Chondrocyte (in vitro differentiated cells): ENCODE data around the gene SLC22A17. TPM values are rescaled to one million over a fixed set of nuclear protein-coding genes. Genes with fewer than 3 reads are reported as not detected.

Source experiments
- DNase-seq: peaks from one replicate; pipeline ENCODE4 v3.0.0; 2021; ENCODE audit warnings: mixed read lengths, low spot score
- H3K27ac Mint-ChIP-seq: one replicate; pipeline ENCODE4 v1.8.0; 2021; ENCODE audit warnings: mild to moderate bottlenecking, moderate library complexity, mixed read lengths; ENCODE audit not compliant: unreplicated experiment
- H3K27me3 Mint-ChIP-seq: 2 replicates; pipeline ENCODE4 v1.8.0; 2021; ENCODE audit warnings: low read depth, mixed read lengths
- H3K36me3 Mint-ChIP-seq: 2 replicates; pipeline ENCODE4 v1.8.0; 2021; ENCODE audit warnings: low read depth, mixed read lengths
- H3K4me1 Mint-ChIP-seq: 2 replicates; pipeline ENCODE4 v1.8.0; 2021; ENCODE audit warnings: low read depth, mild to moderate bottlenecking, mixed read lengths
- H3K4me3 Mint-ChIP-seq: one replicate; pipeline ENCODE4 v1.8.0; 2021; ENCODE audit warnings: mild to moderate bottlenecking, moderate library complexity, mixed read lengths; ENCODE audit not compliant: unreplicated experiment
- H3K9me3 Mint-ChIP-seq: 2 replicates; pipeline ENCODE4 v1.8.0; 2021; ENCODE audit warnings: low read depth, mixed read lengths
- total RNA-seq: library from RNA; stranded (reverse); gene quantifications from 3 replicates; pipeline ENCODE4 v1.2.1, GENCODE V29; 2021
- TF ChIP-seq, protein P1 (sequence below): fragments of 200-600 bp; sonication (generic); IDR thresholded peaks from 2 replicates; pipeline ENCODE4 v1.5.0; 2021; ENCODE audit warnings: antibody characterized with exemption, mild to moderate bottlenecking, moderate library complexity

Gene SLC22A17
- total RNA-seq, 1 donor from 2014 or later, result 40.3 TPM

GRCh38 chr14:23365036-23365731 lies 12.5 kb upstream of the SLC22A17 start, which contains the start of gene EFS:
Gene EFS (minus strand): TSS chr14:23365172. CDS start chr14:23365025, 147 bp downstream.
- Mint-ChIP-seq H3K4me1 (peaks cover 28% of the 10 kb centered on the region), H3K4me3 (peak within 1 kb of the TSS; percentile 93), H3K27ac (peak within 1 kb of the TSS; percentile 97), H3K9me3 (no peaks in the 10 kb centered on the region), H3K36me3 (peaks cover 8% of the 10 kb centered on the region), H3K27me3 (peaks cover 2% of the 10 kb centered on the region)
- TF ChIP-seq, protein P1, sequence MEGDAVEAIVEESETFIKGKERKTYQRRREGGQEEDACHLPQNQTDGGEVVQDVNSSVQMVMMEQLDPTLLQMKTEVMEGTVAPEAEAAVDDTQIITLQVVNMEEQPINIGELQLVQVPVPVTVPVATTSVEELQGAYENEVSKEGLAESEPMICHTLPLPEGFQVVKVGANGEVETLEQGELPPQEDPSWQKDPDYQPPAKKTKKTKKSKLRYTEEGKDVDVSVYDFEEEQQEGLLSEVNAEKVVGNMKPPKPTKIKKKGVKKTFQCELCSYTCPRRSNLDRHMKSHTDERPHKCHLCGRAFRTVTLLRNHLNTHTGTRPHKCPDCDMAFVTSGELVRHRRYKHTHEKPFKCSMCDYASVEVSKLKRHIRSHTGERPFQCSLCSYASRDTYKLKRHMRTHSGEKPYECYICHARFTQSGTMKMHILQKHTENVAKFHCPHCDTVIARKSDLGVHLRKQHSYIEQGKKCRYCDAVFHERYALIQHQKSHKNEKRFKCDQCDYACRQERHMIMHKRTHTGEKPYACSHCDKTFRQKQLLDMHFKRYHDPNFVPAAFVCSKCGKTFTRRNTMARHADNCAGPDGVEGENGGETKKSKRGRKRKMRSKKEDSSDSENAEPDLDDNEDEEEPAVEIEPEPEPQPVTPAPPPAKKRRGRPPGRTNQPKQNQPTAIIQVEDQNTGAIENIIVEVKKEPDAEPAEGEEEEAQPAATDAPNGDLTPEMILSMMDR, result no peak
- DNase-seq, result no peak

- H3K4me3 Mint-ChIP-seq, result peak overlapping the region; percentile 93
- H3K27ac Mint-ChIP-seq, result peak overlapping the region; percentile 97
- TF ChIP-seq, protein P1, result no peak
- H3K9me3 Mint-ChIP-seq, result no peaks in the 10 kb centered on the region
- H3K4me1 Mint-ChIP-seq, result peaks cover 28% of the 10 kb centered on the region
- H3K27me3 Mint-ChIP-seq, result peaks cover 2% of the 10 kb centered on the region
- DNase-seq, result no peak
- peaks cover 8% of the 10 kb centered on the region for H3K36me3 Mint-ChIP-seq
Measured at GRCh38 chr14:23364164-23365035, 11.7 kb upstream of the SLC22A17 start.

GRCh38 chr14:23362200-23362599 lies 9.5 kb upstream of the SLC22A17 start:
- peaks cover 28% of the 10 kb centered on the region for H3K4me1 Mint-ChIP-seq
- H3K4me3 Mint-ChIP-seq, result no peak overlapping the region
- H3K36me3 Mint-ChIP-seq, result peaks cover 11% of the 10 kb centered on the region
- no peaks in the 10 kb centered on the region for H3K27me3 Mint-ChIP-seq
- no peak overlapping the region for H3K27ac Mint-ChIP-seq
- H3K9me3 Mint-ChIP-seq, result no peaks in the 10 kb centered on the region
- TF ChIP-seq, protein P1, result peak; percentile 44
- DNase-seq, result no peak

- H3K4me1 Mint-ChIP-seq, result peaks cover 25% of the 10 kb centered on the region
Measured at GRCh38 chr14:23361763-23362162, 9.1 kb upstream of the SLC22A17 start.

DNA sequence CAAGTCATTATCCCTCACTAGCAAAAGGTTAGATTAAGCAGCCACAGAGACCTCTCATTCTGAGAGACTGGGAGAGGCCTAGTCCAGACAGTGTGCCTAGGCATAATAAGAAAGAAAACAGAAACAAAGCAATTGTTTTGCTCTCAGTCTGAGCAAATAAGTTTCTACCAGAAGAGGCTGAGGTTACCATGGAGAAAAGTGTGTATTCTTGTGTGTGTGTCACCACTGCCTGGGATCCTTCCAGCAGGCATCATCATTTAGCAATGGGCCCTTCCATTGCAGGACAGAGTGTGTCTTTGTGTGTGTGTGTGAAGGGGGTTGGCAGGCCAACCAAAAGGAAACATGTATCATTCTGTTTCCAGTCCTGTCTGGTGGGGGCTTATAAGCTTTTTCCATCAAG lies 8.6 kb upstream of the SLC22A17 start:
- Mint-ChIP-seq H3K27ac (peak overlapping the region; percentile 68), H3K36me3 (peaks cover 13% of the 10 kb centered on the region), H3K4me3 (no peak overlapping the region), H3K27me3 (no peaks in the 10 kb centered on the region), H3K4me1 (peaks cover 21% of the 10 kb centered on the region), H3K9me3 (no peaks in the 10 kb centered on the region)
- TF ChIP-seq, protein P1, result no peak
- no peak for DNase-seq

More at GRCh38 chr14:23361763-23362162, 9.1 kb upstream of the SLC22A17 start:
- H3K9me3 Mint-ChIP-seq, result no peaks in the 10 kb centered on the region
- TF ChIP-seq, protein P1, result no peak
- H3K27ac Mint-ChIP-seq, result peak overlapping the region; percentile 64
- H3K4me3 Mint-ChIP-seq, result no peak overlapping the region
- peaks cover 11% of the 10 kb centered on the region for H3K36me3 Mint-ChIP-seq
- DNase-seq, result no peak
- H3K27me3 Mint-ChIP-seq, result no peaks in the 10 kb centered on the region
